SK-N-SH (cell line): Measurements from ENCODE around the gene ATG7. TPM values are rescaled to one million over a fixed set of nuclear protein-coding genes. Genes with fewer than 3 reads are reported as not detected.

Experiments
- CTCF ChIA-PET: fragments of 300-600, 350-600 bp; formaldehyde crosslinking; extraction: SDS; loops from one replicate; lab custom pipeline; 2021; lab: Yijun Ruan, JAX
- POLR2A ChIA-PET: fragments of 350-600 bp; sonication (Branson Sonifier 250); formaldehyde crosslinking; extraction: SDS; loops from one replicate; lab custom pipeline; 2020; ENCODE audit warnings: antibody characterized with exemption, inconsistent platforms; lab: Yijun Ruan, JAX
- DNase-seq: peaks from one replicate; pipeline ENCODE4 v3.0.0; 2012
- H2AFZ ChIP-seq: fragments of 200-600 bp; sonication (generic); 2 replicates; pipeline ENCODE4 v1.8.1; 2016; ENCODE audit warnings: antibody characterized with exemption, mild to moderate bottlenecking, low read depth
- H3F3A ChIP-seq: fragments of 200-600 bp; sonication (generic); replicated peaks from 2 replicates; pipeline ENCODE3; 2016; ENCODE audit warnings: antibody characterized with exemption, mild to moderate bottlenecking; ENCODE audit not compliant: insufficient read depth
- H3K27ac ChIP-seq, 2 experiments: fragments of 200-500 bp in 1 of 2; fragments of 200-600 bp in 1 of 2; sonication (Bioruptor generic) in 1 of 2; sonication (generic), shearing (Covaris generic) in 1 of 2; 2 replicates each; pipeline versions ENCODE4 v1.5.1 to v1.6.1; 2014 to 2016; ENCODE audit warnings: low read depth in 2 of 2, inconsistent platforms in 1 of 2, low read length in 1 of 2, mild to moderate bottlenecking in 1 of 2, mixed read lengths in 1 of 2
- H3K27me3 ChIP-seq: fragments of 200-600 bp; sonication (generic), shearing (Covaris generic); 2 replicates; pipeline ENCODE4 v1.6.1; 2016; ENCODE audit warnings: mixed run types; ENCODE audit not compliant: insufficient read depth
- H3K36me3 ChIP-seq, 2 experiments: fragments of 200-500 bp in 1 of 2; fragments of 200-600 bp in 1 of 2; sonication (Bioruptor generic) in 1 of 2; sonication (generic) in 1 of 2; replicated peaks in 1 of 2; 2 replicates each; pipeline versions ENCODE3 to v1.5.1; 2014 to 2016; ENCODE audit warnings: low read length in 1 of 2, mild to moderate bottlenecking in 1 of 2; ENCODE audit not compliant: insufficient read depth in 2 of 2, control insufficient read depth in 1 of 2
- H3K4me1 ChIP-seq, 2 experiments: fragments of 200-500 bp in 1 of 2; fragments of 200-600 bp in 1 of 2; sonication (Bioruptor generic) in 1 of 2; sonication (generic), shearing (Covaris generic) in 1 of 2; 2 replicates each; pipeline versions ENCODE4 v1.5.1 to v1.6.1; 2014 to 2016; ENCODE audit warnings: low read depth in 1 of 2, low read length in 1 of 2, mixed run types in 1 of 2; ENCODE audit not compliant: insufficient read depth in 2 of 2, control insufficient read depth in 1 of 2
- H3K4me2 ChIP-seq: fragments of 200-600 bp; sonication (generic), shearing (Covaris generic); 2 replicates; pipeline ENCODE4 v1.6.1; 2017; ENCODE audit warnings: mixed run types
- H3K4me3 ChIP-seq, 2 experiments: fragments of 200-500 bp in 1 of 2; fragments of 200-600 bp in 1 of 2; sonication (Bioruptor generic) in 1 of 2; sonication (generic), shearing (Covaris generic) in 1 of 2; 2 replicates each; pipeline versions ENCODE4 v1.5.1 to v1.8.1; 2014 to 2016; ENCODE audit warnings: low read depth in 2 of 2, inconsistent platforms in 1 of 2, low read length in 1 of 2, mild to moderate bottlenecking in 1 of 2, mixed read lengths in 1 of 2, moderate library complexity in 1 of 2
- H3K79me2 ChIP-seq: fragments of 200-600 bp; sonication (generic); 2 replicates; pipeline ENCODE4 v1.8.1; 2017; ENCODE audit warnings: mild to moderate bottlenecking; ENCODE audit not compliant: insufficient read depth
- H3K9ac ChIP-seq: fragments of 200-600 bp; sonication (generic); 2 replicates; pipeline ENCODE4 v1.6.1; 2017; ENCODE audit warnings: mixed run types
- H3K9me2 ChIP-seq: fragments of 200-600 bp; sonication (generic); 2 replicates; pipeline ENCODE4 v1.6.1; 2017; ENCODE audit warnings: mixed run types
- H3K9me3 ChIP-seq: fragments of 200-600 bp; sonication (generic); 2 replicates; pipeline ENCODE4 v1.6.1; 2017; ENCODE audit warnings: mixed run types, mild to moderate bottlenecking, moderate library complexity
- H4K20me1 ChIP-seq: fragments of 200-600 bp; sonication (generic); 2 replicates; pipeline ENCODE4 v1.6.1; 2017; ENCODE audit warnings: mild to moderate bottlenecking, mixed run types; ENCODE audit not compliant: insufficient read depth
- ELF1 ChIP-seq: IDR thresholded peaks from 2 replicates; pipeline ENCODE4 v1.4.0; 2012
- EP300 ChIP-seq, 2 experiments: IDR thresholded peaks; 2 replicates each; pipeline versions ENCODE4 v1.4.0 to v1.6.1; 2012; ENCODE audit warnings: borderline replicate concordance in 1 of 2, low read depth in 1 of 2, low read length in 1 of 2
- FOSL2 ChIP-seq: IDR thresholded peaks from 2 replicates; pipeline ENCODE4 v1.4.0; 2012; ENCODE audit warnings: low read depth, mild to moderate bottlenecking, moderate library complexity, borderline replicate concordance
- GABPA ChIP-seq: IDR thresholded peaks from 2 replicates; pipeline ENCODE4 v1.4.0; 2012; ENCODE audit warnings: low read depth, mild to moderate bottlenecking
- JUND ChIP-seq: IDR thresholded peaks from 2 replicates; pipeline ENCODE4 v1.4.0; 2012
- MEF2A ChIP-seq: IDR thresholded peaks from 2 replicates; pipeline ENCODE4 v1.4.0; 2012; ENCODE audit warnings: low read depth, borderline replicate concordance
- NFIC ChIP-seq: IDR thresholded peaks from 2 replicates; pipeline ENCODE4 v1.4.0; 2012; ENCODE audit warnings: borderline replicate concordance
- POLR2AphosphoS5 ChIP-seq: IDR thresholded peaks from 2 replicates; pipeline ENCODE4 v1.6.1; 2012; ENCODE audit warnings: low read depth, low read length
- RCOR1 ChIP-seq: fragments of 150-350 bp; IDR thresholded peaks from 2 replicates; pipeline ENCODE4 v1.6.1; 2017; ENCODE audit warnings: antibody characterized with exemption, low read length
- RFX5 ChIP-seq: IDR thresholded peaks from 2 replicates; pipeline ENCODE4 v1.6.1; 2012; ENCODE audit warnings: mild to moderate bottlenecking, improper control_type of control experiment, low read length
- TCF12 ChIP-seq: IDR thresholded peaks from 2 replicates; pipeline ENCODE4 v1.4.0; 2012
- WGBS: methylation state at CpG from one replicate; pipeline ENCODE4 v1.1.6; 2017; ENCODE audit warnings: low lambda C conversion rate; 5-methylcytosine and 5-hydroxymethylcytosine counted together
- polyA plus RNA-seq, 3 experiments: library from polyadenylated mRNA; depleted of rRNA; stranded (reverse); fragments of >200 nt; gene quantifications; 2 replicates each; pipeline ENCODE4 v1.2.3, GENCODE V29; 2012
- TF ChIP-seq, protein P1 (sequence below): fragments of 150-350 bp; IDR thresholded peaks from 2 replicates; pipeline ENCODE4 v1.6.1; 2016; ENCODE audit warnings: mild to moderate bottlenecking, low read depth, low read length
- TF ChIP-seq, protein P2 (sequence below): IDR thresholded peaks from 2 replicates; pipeline ENCODE4; 2012
- TF ChIP-seq, protein P3 (sequence below): IDR thresholded peaks from 2 replicates; pipeline ENCODE4 v1.6.1; 2012; ENCODE audit warnings: mild to moderate bottlenecking, low read depth, low read length, moderate library complexity
- TF ChIP-seq, protein P4 (sequence below): IDR thresholded peaks from 2 replicates; pipeline ENCODE4 v1.4.0; 2012; ENCODE audit warnings: low read depth, borderline replicate concordance

Gene ATG7
- polyA plus RNA-seq, 1 of the 3 experiments (the other 2 are of a cell fraction), result 29.5 TPM

DNA sequence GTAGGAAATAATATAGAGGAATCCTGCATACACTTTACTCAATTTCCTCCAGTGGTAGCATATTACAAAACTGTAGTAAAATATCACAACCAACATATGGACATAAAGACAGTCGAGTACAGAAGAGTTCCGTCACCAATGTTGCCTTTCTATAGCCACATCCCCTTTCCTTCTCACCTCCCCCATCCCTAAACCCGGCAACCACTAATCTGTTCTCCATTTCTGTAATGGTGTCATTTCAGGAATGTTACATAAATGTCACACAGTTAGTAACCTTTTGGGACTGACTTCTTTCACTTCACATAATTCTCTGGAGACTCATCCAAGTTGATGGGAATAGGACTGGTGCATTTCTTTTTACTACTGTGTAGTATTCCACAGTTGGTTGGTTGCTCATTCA lies 41.4 kb upstream of the ATG7 start:
- Histone ChIP-seq H3K9ac (no peak overlapping the region), H3K4me3 (no peak overlapping the region), H3K36me3 (peaks cover 0 to 16% of the 10 kb centered on the region in 2 experiments), H3K79me2 (peaks cover 98% of the 10 kb centered on the region), H4K20me1 (no peaks in the 10 kb centered on the region), H3K4me2 (no peak overlapping the region), H3K9me2 (no peaks in the 10 kb centered on the region), H2AFZ (no peak overlapping the region), H3K27me3 (no peaks in the 10 kb centered on the region), H3F3A (peaks cover 11% of the 10 kb centered on the region), H3K9me3 (no peaks in the 10 kb centered on the region), H3K27ac (no peak overlapping the region), H3K4me1 (no peaks in the 10 kb centered on the region)
- ChIA-PET CTCF (no interaction called here), POLR2A (no interaction called here)
- TF ChIP-seq, protein P1, sequence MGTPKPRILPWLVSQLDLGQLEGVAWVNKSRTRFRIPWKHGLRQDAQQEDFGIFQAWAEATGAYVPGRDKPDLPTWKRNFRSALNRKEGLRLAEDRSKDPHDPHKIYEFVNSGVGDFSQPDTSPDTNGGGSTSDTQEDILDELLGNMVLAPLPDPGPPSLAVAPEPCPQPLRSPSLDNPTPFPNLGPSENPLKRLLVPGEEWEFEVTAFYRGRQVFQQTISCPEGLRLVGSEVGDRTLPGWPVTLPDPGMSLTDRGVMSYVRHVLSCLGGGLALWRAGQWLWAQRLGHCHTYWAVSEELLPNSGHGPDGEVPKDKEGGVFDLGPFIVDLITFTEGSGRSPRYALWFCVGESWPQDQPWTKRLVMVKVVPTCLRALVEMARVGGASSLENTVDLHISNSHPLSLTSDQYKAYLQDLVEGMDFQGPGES, result no peak
- TF ChIP-seq, protein P2, sequence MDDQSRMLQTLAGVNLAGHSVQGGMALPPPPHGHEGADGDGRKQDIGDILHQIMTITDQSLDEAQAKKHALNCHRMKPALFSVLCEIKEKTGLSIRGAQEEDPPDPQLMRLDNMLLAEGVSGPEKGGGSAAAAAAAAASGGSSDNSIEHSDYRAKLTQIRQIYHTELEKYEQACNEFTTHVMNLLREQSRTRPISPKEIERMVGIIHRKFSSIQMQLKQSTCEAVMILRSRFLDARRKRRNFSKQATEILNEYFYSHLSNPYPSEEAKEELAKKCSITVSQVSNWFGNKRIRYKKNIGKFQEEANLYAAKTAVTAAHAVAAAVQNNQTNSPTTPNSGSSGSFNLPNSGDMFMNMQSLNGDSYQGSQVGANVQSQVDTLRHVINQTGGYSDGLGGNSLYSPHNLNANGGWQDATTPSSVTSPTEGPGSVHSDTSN, result no peak
- TF ChIP-seq MEF2A (no peak), ELF1 (no peak), JUND (no peak), RFX5 (no peak), GABPA (no peak), TCF12 (no peak), POLR2AphosphoS5 (no peak), FOSL2 (no peak), RCOR1 (no peak), EP300 (IDR thresholded peaks at IDR 0.05; ENCODE audit: borderline replicate concordance in 1 of 2, low read depth in 1 of 2, low read length in 1 of 2) (no peak), NFIC (no peak)
- TF ChIP-seq, protein P3, sequence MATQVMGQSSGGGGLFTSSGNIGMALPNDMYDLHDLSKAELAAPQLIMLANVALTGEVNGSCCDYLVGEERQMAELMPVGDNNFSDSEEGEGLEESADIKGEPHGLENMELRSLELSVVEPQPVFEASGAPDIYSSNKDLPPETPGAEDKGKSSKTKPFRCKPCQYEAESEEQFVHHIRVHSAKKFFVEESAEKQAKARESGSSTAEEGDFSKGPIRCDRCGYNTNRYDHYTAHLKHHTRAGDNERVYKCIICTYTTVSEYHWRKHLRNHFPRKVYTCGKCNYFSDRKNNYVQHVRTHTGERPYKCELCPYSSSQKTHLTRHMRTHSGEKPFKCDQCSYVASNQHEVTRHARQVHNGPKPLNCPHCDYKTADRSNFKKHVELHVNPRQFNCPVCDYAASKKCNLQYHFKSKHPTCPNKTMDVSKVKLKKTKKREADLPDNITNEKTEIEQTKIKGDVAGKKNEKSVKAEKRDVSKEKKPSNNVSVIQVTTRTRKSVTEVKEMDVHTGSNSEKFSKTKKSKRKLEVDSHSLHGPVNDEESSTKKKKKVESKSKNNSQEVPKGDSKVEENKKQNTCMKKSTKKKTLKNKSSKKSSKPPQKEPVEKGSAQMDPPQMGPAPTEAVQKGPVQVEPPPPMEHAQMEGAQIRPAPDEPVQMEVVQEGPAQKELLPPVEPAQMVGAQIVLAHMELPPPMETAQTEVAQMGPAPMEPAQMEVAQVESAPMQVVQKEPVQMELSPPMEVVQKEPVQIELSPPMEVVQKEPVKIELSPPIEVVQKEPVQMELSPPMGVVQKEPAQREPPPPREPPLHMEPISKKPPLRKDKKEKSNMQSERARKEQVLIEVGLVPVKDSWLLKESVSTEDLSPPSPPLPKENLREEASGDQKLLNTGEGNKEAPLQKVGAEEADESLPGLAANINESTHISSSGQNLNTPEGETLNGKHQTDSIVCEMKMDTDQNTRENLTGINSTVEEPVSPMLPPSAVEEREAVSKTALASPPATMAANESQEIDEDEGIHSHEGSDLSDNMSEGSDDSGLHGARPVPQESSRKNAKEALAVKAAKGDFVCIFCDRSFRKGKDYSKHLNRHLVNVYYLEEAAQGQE, result no peak
- TF ChIP-seq, protein P4, sequence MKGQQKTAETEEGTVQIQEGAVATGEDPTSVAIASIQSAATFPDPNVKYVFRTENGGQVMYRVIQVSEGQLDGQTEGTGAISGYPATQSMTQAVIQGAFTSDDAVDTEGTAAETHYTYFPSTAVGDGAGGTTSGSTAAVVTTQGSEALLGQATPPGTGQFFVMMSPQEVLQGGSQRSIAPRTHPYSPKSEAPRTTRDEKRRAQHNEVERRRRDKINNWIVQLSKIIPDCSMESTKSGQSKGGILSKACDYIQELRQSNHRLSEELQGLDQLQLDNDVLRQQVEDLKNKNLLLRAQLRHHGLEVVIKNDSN, result no peak
- no peak for DNase-seq
- WGBS, result 59% methylated on average over 3 of the region's 3 CpGs
